ENCODE measurements around the gene CCDC88C.

CCDC88C gene

GRCh38 chr14:91352053-91352452, 65.6 kb downstream of the CCDC88C start:
- H3K4me3 Mint-ChIP-seq = no peak overlapping the region
- intact Hi-C loops (cut with micrococcal nuclease) = no loop called here
- H3K4me1 Mint-ChIP-seq (ENCODE audit: low read depth) = peaks cover 61% of the 10 kb centered on the region
- no peak overlapping the region for H3K27ac Mint-ChIP-seq
- no peaks in the 10 kb centered on the region for H3K36me3 Mint-ChIP-seq (ENCODE audit: low read depth)
- peaks cover 58% of the 10 kb centered on the region for H3K27me3 Mint-ChIP-seq
- H3K9me3 Mint-ChIP-seq = no peaks in the 10 kb centered on the region

GRCh38 chr14:91351512-91351862, 66.1 kb downstream of the CCDC88C start:
- Mint-ChIP-seq H3K4me3 (peak overlapping the region; percentile 60), H3K4me1 (ENCODE audit: low read depth) (peaks cover 60% of the 10 kb centered on the region), H3K27ac (no peak overlapping the region), H3K36me3 (ENCODE audit: low read depth) (no peaks in the 10 kb centered on the region), H3K9me3 (no peaks in the 10 kb centered on the region), H3K27me3 (peaks cover 61% of the 10 kb centered on the region)
- intact Hi-C loops (cut with micrococcal nuclease) = no loop called here

- H3K36me3 Mint-ChIP-seq (ENCODE audit: low read depth) = no peaks in the 10 kb centered on the region
- H3K27me3 Mint-ChIP-seq = peaks cover 63% of the 10 kb centered on the region
- no peak overlapping the region for H3K27ac Mint-ChIP-seq
- peaks cover 60% of the 10 kb centered on the region for H3K4me1 Mint-ChIP-seq (ENCODE audit: low read depth)
- no peaks in the 10 kb centered on the region for H3K9me3 Mint-ChIP-seq
- intact Hi-C loops (cut with micrococcal nuclease) = no loop called here
- peak overlapping the region; percentile 60 for H3K4me3 Mint-ChIP-seq
Measured at GRCh38 chr14:91350813-91351511, 66.7 kb downstream of the CCDC88C start.

- Mint-ChIP-seq H3K4me3 (no peak overlapping the region), H3K27me3 (peaks cover 67% of the 10 kb centered on the region), H3K27ac (no peak overlapping the region), H3K36me3 (ENCODE audit: low read depth) (no peaks in the 10 kb centered on the region), H3K4me1 (ENCODE audit: low read depth) (peaks cover 63% of the 10 kb centered on the region), H3K9me3 (no peaks in the 10 kb centered on the region)
- intact Hi-C loops (cut with micrococcal nuclease) = no loop called here
Measured at GRCh38 chr14:91350483-91350812, 67.2 kb downstream of the CCDC88C start.

- Mint-ChIP-seq H3K4me3 (no peak overlapping the region), H3K4me1 (ENCODE audit: low read depth) (peaks cover 56% of the 10 kb centered on the region), H3K27me3 (peaks cover 61% of the 10 kb centered on the region), H3K9me3 (no peaks in the 10 kb centered on the region), H3K27ac (peak overlapping the region; percentile 71), H3K36me3 (ENCODE audit: low read depth) (no peaks in the 10 kb centered on the region)
- intact Hi-C loops (cut with micrococcal nuclease) = no loop called here
Measured at GRCh38 chr14:91349481-91350074, 68.0 kb downstream of the CCDC88C start.

- Mint-ChIP-seq H3K27ac (peak overlapping the region; percentile 71), H3K36me3 (ENCODE audit: low read depth) (no peaks in the 10 kb centered on the region), H3K9me3 (no peaks in the 10 kb centered on the region), H3K27me3 (peaks cover 55% of the 10 kb centered on the region), H3K4me3 (no peak overlapping the region), H3K4me1 (ENCODE audit: low read depth) (peaks cover 61% of the 10 kb centered on the region)
- intact Hi-C loops (cut with micrococcal nuclease) = no loop called here
Measured at GRCh38 chr14:91348845-91349465, 68.7 kb downstream of the CCDC88C start.

GRCh38 chr14:91346838-91347173, 70.8 kb downstream of the CCDC88C start:
- Mint-ChIP-seq H3K4me1 (ENCODE audit: low read depth) (peaks cover 68% of the 10 kb centered on the region), H3K27ac (no peak overlapping the region), H3K9me3 (no peaks in the 10 kb centered on the region), H3K4me3 (no peak overlapping the region), H3K36me3 (ENCODE audit: low read depth) (no peaks in the 10 kb centered on the region), H3K27me3 (peaks cover 38% of the 10 kb centered on the region)
- intact Hi-C loops (cut with micrococcal nuclease) = no loop called here

- intact Hi-C loops (cut with micrococcal nuclease) = no loop called here
- peaks cover 5% of the 10 kb centered on the region for H3K36me3 Mint-ChIP-seq (ENCODE audit: low read depth)
- no peak overlapping the region for H3K27ac Mint-ChIP-seq
- no peak overlapping the region for H3K4me3 Mint-ChIP-seq
- peaks cover 30% of the 10 kb centered on the region for H3K27me3 Mint-ChIP-seq
- peaks cover 60% of the 10 kb centered on the region for H3K4me1 Mint-ChIP-seq (ENCODE audit: low read depth)
- H3K9me3 Mint-ChIP-seq = no peaks in the 10 kb centered on the region
Measured at GRCh38 chr14:91344096-91344495, 73.5 kb downstream of the CCDC88C start.

GRCh38 chr14:91343051-91343450, 74.6 kb downstream of the CCDC88C start:
- Mint-ChIP-seq H3K27me3 (peaks cover 30% of the 10 kb centered on the region), H3K9me3 (no peaks in the 10 kb centered on the region), H3K4me1 (ENCODE audit: low read depth) (peaks cover 60% of the 10 kb centered on the region), H3K36me3 (ENCODE audit: low read depth) (peaks cover 9% of the 10 kb centered on the region), H3K4me3 (no peak overlapping the region), H3K27ac (no peak overlapping the region)
- intact Hi-C loops (cut with micrococcal nuclease) = no loop called here

- H3K9me3 Mint-ChIP-seq = no peaks in the 10 kb centered on the region
- H3K4me1 Mint-ChIP-seq (ENCODE audit: low read depth) = peaks cover 65% of the 10 kb centered on the region
- intact Hi-C loops (cut with micrococcal nuclease) = no loop called here
- peaks cover 29% of the 10 kb centered on the region for H3K27me3 Mint-ChIP-seq
- peaks cover 9% of the 10 kb centered on the region for H3K36me3 Mint-ChIP-seq (ENCODE audit: low read depth)
- no peak overlapping the region for H3K4me3 Mint-ChIP-seq
- no peak overlapping the region for H3K27ac Mint-ChIP-seq
Measured at GRCh38 chr14:91342206-91342760, 75.3 kb downstream of the CCDC88C start.

GRCh38 chr14:91341751-91342154, 75.9 kb downstream of the CCDC88C start:
- H3K36me3 Mint-ChIP-seq (ENCODE audit: low read depth) = peaks cover 9% of the 10 kb centered on the region

GRCh38 chr14:91341334-91341733, 76.3 kb downstream of the CCDC88C start:
- H3K4me1 Mint-ChIP-seq (ENCODE audit: low read depth) = peaks cover 61% of the 10 kb centered on the region
- H3K36me3 Mint-ChIP-seq (ENCODE audit: low read depth) = peaks cover 9% of the 10 kb centered on the region
- no peaks in the 10 kb centered on the region for H3K9me3 Mint-ChIP-seq
- intact Hi-C loops (cut with micrococcal nuclease) = no loop called here
- no peak overlapping the region for H3K4me3 Mint-ChIP-seq
- H3K27ac Mint-ChIP-seq = no peak overlapping the region
- H3K27me3 Mint-ChIP-seq = peaks cover 23% of the 10 kb centered on the region

More at GRCh38 chr14:91341751-91342154, 75.9 kb downstream of the CCDC88C start:
- Mint-ChIP-seq H3K4me1 (ENCODE audit: low read depth) (peaks cover 65% of the 10 kb centered on the region), H3K27ac (no peak overlapping the region), H3K9me3 (no peaks in the 10 kb centered on the region), H3K27me3 (peaks cover 27% of the 10 kb centered on the region), H3K4me3 (no peak overlapping the region)
- intact Hi-C loops (cut with micrococcal nuclease) = no loop called here

GRCh38 chr14:91339671-91340369, 77.8 kb downstream of the CCDC88C start:
- no peak overlapping the region for H3K4me3 Mint-ChIP-seq
- H3K27me3 Mint-ChIP-seq = peaks cover 28% of the 10 kb centered on the region
- no peaks in the 10 kb centered on the region for H3K9me3 Mint-ChIP-seq
- peaks cover 20% of the 10 kb centered on the region for H3K36me3 Mint-ChIP-seq (ENCODE audit: low read depth)
- no peak overlapping the region for H3K27ac Mint-ChIP-seq
- peaks cover 55% of the 10 kb centered on the region for H3K4me1 Mint-ChIP-seq (ENCODE audit: low read depth)
- intact Hi-C loops (cut with micrococcal nuclease) = no loop called here

GRCh38 chr14:91339076-91339475, 78.5 kb downstream of the CCDC88C start:
- H3K36me3 Mint-ChIP-seq (ENCODE audit: low read depth) = peaks cover 20% of the 10 kb centered on the region
- peaks cover 32% of the 10 kb centered on the region for H3K27me3 Mint-ChIP-seq
- H3K9me3 Mint-ChIP-seq = no peaks in the 10 kb centered on the region
- H3K27ac Mint-ChIP-seq = no peak overlapping the region
- intact Hi-C loops (cut with micrococcal nuclease) = no loop called here
- no peak overlapping the region for H3K4me3 Mint-ChIP-seq
- peaks cover 50% of the 10 kb centered on the region for H3K4me1 Mint-ChIP-seq (ENCODE audit: low read depth)

All from dendritic cell treated with granulocyte-macrophage colony-stimulating factor and Interleukin-4, amounts not matched to agents 40 ng/mL and 50 ng/mL, for 4 days (primary cell).